Measurements from ENCODE around the gene CTSD. TPM values are rescaled to one million over a fixed set of nuclear protein-coding genes. Genes with fewer than 3 reads are reported as not detected.
"Not testable (repeated sequence)": the region's sequence is repeated elsewhere in the genome, so short reads cannot be mapped to it uniquely, and the experiment has no call there.

The CTSD gene
- polyA plus RNA-seq (2011; rRNA removed) = 74.0 and 117 TPM in 2 replicates
- 138 and 190 TPM in 2 replicates for polyA plus RNA-seq (2012; cell fraction: cytosol; rRNA removed)
- 412 and 531 TPM in 2 replicates for polyA plus RNA-seq (2012; cell fraction: nucleus; rRNA removed)
- 259 to 326 TPM (median 310 TPM) in 3 replicates for polyA plus RNA-seq (2017; fragmentation: RNase III; extraction: RNeasy Plus Mini Kit Qiagen cat#74134 plus additional on column Dnase treatment)
- 201 and 253 TPM in 2 replicates for polyA minus RNA-seq (2011; rRNA and poly(A)+ RNA removed)

DNA sequence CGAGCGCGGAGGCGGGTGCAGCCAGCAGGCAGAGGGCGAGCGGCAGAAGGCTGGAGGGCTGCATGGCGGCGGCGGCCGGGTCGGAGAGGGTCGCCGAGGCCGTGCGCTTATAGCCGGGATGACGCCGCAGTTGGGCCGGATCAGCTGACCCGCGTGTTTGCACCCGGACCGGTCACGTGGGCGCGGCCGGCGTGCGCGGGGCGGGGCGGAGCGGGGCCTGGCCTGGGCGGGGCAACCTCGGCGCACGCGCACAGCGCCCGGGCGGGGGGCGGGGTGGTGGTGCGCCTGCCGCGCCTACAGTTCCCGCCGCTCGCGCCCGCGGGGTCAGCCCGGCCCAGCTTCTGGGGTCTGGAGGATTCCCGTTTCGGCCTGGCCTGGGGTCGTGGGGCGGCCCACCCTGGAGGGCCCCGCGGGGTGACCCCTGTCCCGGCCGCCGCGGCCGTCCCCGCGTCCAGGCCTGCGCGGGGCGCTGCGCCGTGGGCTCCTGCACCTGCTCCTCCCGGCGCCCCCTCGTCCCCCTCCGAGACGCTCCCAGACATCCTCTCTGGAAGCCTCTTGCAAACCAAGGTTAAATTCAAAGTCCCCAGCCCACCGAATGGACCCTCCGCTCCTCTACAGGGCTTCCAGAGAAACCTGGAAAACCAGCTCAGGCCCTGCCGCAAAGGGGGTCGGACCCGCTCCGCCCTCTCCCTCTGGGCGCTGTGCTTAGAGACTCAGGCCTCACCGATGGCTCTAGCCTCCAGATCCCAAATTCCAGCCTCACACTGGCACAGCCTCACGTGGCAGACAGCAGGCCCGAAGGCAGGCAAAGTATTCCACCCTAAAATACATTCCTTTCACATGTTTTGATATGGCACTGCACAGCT lies at the start of gene CTSD:
CTSD (minus strand) TSS at position 132 of the 866 bp plus-strand sequence; CDS start at position 64, 68 bp downstream.
- TF ChIP-seq KDM5A (IDR thresholded peaks at IDR 0.05) = peak; percentile 57
- peak; percentile 33 to 86; a peak in 2 of 5 replicates for TF ChIP-seq JUN (IDR thresholded peaks at IDR 0.05)
- TF ChIP-seq EP300 (IDR thresholded peaks at IDR 0.05) = no peak
- 0 out of 2 replicates have a peak, but pooled peaks have one; percentile 44 for TF ChIP-seq GATA3 (IDR thresholded peaks at IDR 0.05; ENCODE audit: borderline replicate concordance)
- no peak for TF ChIP-seq FOSB (CRISPR knock-in tag; IDR thresholded peaks at IDR 0.05)
- TF ChIP-seq RCOR1 (IDR thresholded peaks at IDR 0.05; ENCODE audit: low read depth, low read length) = no peak
- TF ChIP-seq CHD4 (IDR thresholded peaks at IDR 0.05; ENCODE audit: borderline replicate concordance) = no peak
- TF ChIP-seq, protein P1, sequence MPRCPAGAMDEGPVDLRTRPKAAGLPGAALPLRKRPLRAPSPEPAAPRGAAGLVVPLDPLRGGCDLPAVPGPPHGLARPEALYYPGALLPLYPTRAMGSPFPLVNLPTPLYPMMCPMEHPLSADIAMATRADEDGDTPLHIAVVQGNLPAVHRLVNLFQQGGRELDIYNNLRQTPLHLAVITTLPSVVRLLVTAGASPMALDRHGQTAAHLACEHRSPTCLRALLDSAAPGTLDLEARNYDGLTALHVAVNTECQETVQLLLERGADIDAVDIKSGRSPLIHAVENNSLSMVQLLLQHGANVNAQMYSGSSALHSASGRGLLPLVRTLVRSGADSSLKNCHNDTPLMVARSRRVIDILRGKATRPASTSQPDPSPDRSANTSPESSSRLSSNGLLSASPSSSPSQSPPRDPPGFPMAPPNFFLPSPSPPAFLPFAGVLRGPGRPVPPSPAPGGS (IDR thresholded peaks at IDR 0.05) = peak; percentile 78; the same call in 1 of the 3 replicates
- peak; percentile 57 for TF ChIP-seq MAX (IDR thresholded peaks at IDR 0.05)
- TF ChIP-seq ZFP36 (IDR thresholded peaks at IDR 0.05; ENCODE audit: borderline replicate concordance, partially characterized antibody) = peak; percentile 71
- no peak for TF ChIP-seq ZNF302 (CRISPR knock-in tag; IDR thresholded peaks at IDR 0.05)
- 0 out of 3 replicates have a peak, but pooled peaks have one; percentile 20 for TF ChIP-seq CTCF (IDR thresholded peaks at IDR 0.05)
- peak; percentile 41; the same call in 1 of the 2 replicates for TF ChIP-seq PHF8 (IDR thresholded peaks at IDR 0.05; ENCODE audit: borderline replicate concordance, low read depth)
- TF ChIP-seq, protein P2, sequence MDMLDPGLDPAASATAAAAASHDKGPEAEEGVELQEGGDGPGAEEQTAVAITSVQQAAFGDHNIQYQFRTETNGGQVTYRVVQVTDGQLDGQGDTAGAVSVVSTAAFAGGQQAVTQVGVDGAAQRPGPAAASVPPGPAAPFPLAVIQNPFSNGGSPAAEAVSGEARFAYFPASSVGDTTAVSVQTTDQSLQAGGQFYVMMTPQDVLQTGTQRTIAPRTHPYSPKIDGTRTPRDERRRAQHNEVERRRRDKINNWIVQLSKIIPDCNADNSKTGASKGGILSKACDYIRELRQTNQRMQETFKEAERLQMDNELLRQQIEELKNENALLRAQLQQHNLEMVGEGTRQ (IDR thresholded peaks at IDR 0.05) = peak; percentile 94
- 0 out of 2 replicates have a peak, but pooled peaks have one; percentile 48 for TF ChIP-seq TFCP2L1 (CRISPR knock-in tag; IDR thresholded peaks at IDR 0.05)
- TF ChIP-seq RAD21 (conservative IDR thresholded peaks at IDR 0.05 in 1 of 2, IDR thresholded peaks at IDR 0.05 in 1 of 2) = peak in 1 of 2 experiments; percentile 12; a peak in 1 of 5 replicates
- peak; percentile 35 for TF ChIP-seq POLR2A (IDR thresholded peaks at IDR 0.05; ENCODE audit: low read length)
- no peak for TF ChIP-seq NFE2L2 (conservative IDR thresholded peaks at IDR 0.05; ENCODE audit: low read length)
- no peak for TF ChIP-seq RNF2 (IDR thresholded peaks at IDR 0.05; ENCODE audit: borderline replicate concordance, low read depth)
- Histone ChIP-seq H3K9me3 (no peaks in the 10 kb centered on the region), H3K4me2 (peak within 1 kb of the TSS; percentile 87), H3K4me1 (peaks cover 37% of the 10 kb centered on the region), H3K4me3 (peak within 1 kb of the TSS; percentile 100), H3K27ac (peak within 1 kb of the TSS; percentile 96 to 97)
- ChIA-PET CTCF (interaction anchor here (0.8 to 4.0 kb wide), 11 partner anchors 9 to 189 kb away, joined by 3 to 29 read pairs (median 6); partner anchors contain the start of gene KRTAP5-5), POLR2A (interaction anchor here (0.9 to 1.6 kb wide), 7 partner anchors 9 to 70 kb away, joined by 3 to 13 read pairs (median 4); no protein-coding TSS in a partner anchor)
- FAIRE-seq (no peak), DNase-seq (ENCODE audit: low read depth in 1 of 2, low spot score in 1 of 2) (peak; percentile 84 to 91), ATAC-seq (peak; percentile 69 to 70)
- WGBS (ENCODE audit: missing lambda C conversion rate) = 5% methylated on average over 18 of the region's 85 CpGs

- H3K4me2 ChIP-seq; POLR2A ChIA-PET; H3K4me1 ChIP-seq; H3K27ac ChIP-seq; FAIRE-seq; DNase-seq (ENCODE audit: low read depth in 1 of 2, low spot score in 1 of 2); ATAC-seq; H3K4me3 ChIP-seq; H3K9me3 ChIP-seq: not testable (repeated sequence)
- CTCF ChIA-PET = interaction anchor here (2.1 to 4.2 kb wide), 2 partner anchors 12 to 160 kb away, joined by 8 to 23 read pairs; no protein-coding TSS in a partner anchor
- WGBS (ENCODE audit: missing lambda C conversion rate) = 60% methylated on average over 9 of the region's 9 CpGs
Measured at GRCh38 chr11:1813356-1813755, 49.6 kb upstream of the CTSD start.

Measured in A549 (cell line).